Keratinocyte (primary cell): ENCODE data around the gene CCSER1. TPM values are rescaled to one million over a fixed set of nuclear protein-coding genes. Genes with fewer than 3 reads are reported as not detected.
"Not testable (repeated sequence)": the region's sequence is repeated elsewhere in the genome, so short reads cannot be mapped to it uniquely, and the experiment has no call there.

Experiments used
- DNase-seq: peaks from one replicate; pipeline ENCODE4 v3.0.0-alpha.2; 2011; ENCODE audit warnings: low read depth, missing footprints, low spot score
- FAIRE-seq: peaks from 2 replicates; lab custom pipeline; 2011; peaks lifted over from hg19 to GRCh38; lab: Jason Lieb, UNC
- H2AFZ ChIP-seq: 2 replicates; pipeline ENCODE4 v1.6.0; 2012; ENCODE audit warnings: low read length, control low read depth, inconsistent platforms; ENCODE audit not compliant: control insufficient read depth
- H3K27ac ChIP-seq: 2 replicates; pipeline ENCODE4 v1.5.1; 2011; ENCODE audit warnings: low read length; ENCODE audit not compliant: control insufficient read depth, insufficient read depth
- H3K27me3 ChIP-seq: 3 replicates; pipeline ENCODE4 v1.6.0; 2011; ENCODE audit warnings: low read length; ENCODE audit not compliant: control insufficient read depth, insufficient read depth; ENCODE audit errors: extremely low read depth
- H3K36me3 ChIP-seq, 2 experiments: 2 replicates in 1 of 2; 3 replicates in 1 of 2; pipeline ENCODE4 v1.5.1; 2011; ENCODE audit warnings: low read length in 2 of 2, mild to moderate bottlenecking in 1 of 2; ENCODE audit not compliant: control insufficient read depth in 2 of 2, insufficient read depth in 2 of 2; ENCODE audit errors: extremely low read depth in 1 of 2
- H3K4me1 ChIP-seq: 3 replicates; pipeline ENCODE4 v1.5.1; 2011; ENCODE audit warnings: low read length; ENCODE audit not compliant: control insufficient read depth, insufficient read depth; ENCODE audit errors: extremely low read depth
- H3K4me2 ChIP-seq: 3 replicates; pipeline ENCODE4 v1.6.0; 2011; ENCODE audit warnings: low read depth, low read length; ENCODE audit not compliant: control insufficient read depth, insufficient read depth; ENCODE audit errors: extremely low read depth
- H3K4me3 ChIP-seq, 3 experiments: fragments of 200-600 bp in 1 of 3; sonication (generic) in 1 of 3; 2 replicates in 2 of 3; 3 replicates in 1 of 3; pipeline ENCODE4 v1.5.1; 2011 to 2016; ENCODE audit warnings: low read length in 3 of 3, mild to moderate bottlenecking in 3 of 3, control low read depth in 2 of 3, inconsistent platforms in 1 of 3, low read depth in 1 of 3, mixed read lengths in 1 of 3, mixed run types in 1 of 3, moderate library complexity in 1 of 3; ENCODE audit not compliant: control insufficient read depth in 2 of 3, insufficient read depth in 2 of 3; ENCODE audit errors: extremely low read depth in 1 of 3
- H3K79me2 ChIP-seq: 2 replicates; pipeline ENCODE4 v1.6.0; 2012; ENCODE audit warnings: low read length; ENCODE audit not compliant: control insufficient read depth, insufficient read depth
- H3K9ac ChIP-seq: 3 replicates; pipeline ENCODE4 v1.6.0; 2011; ENCODE audit warnings: low read length; ENCODE audit not compliant: control insufficient read depth, insufficient read depth; ENCODE audit errors: extremely low read depth
- H3K9me1 ChIP-seq: 3 replicates; pipeline ENCODE4 v1.6.0; 2011; ENCODE audit warnings: low read length; ENCODE audit not compliant: control insufficient read depth, insufficient read depth; ENCODE audit errors: extremely low read depth
- H3K9me3 ChIP-seq: 2 replicates; pipeline ENCODE4 v1.5.1; 2012; ENCODE audit warnings: low read depth, low read length; ENCODE audit not compliant: control insufficient read depth
- H4K20me1 ChIP-seq: 3 replicates; pipeline ENCODE4 v1.6.0; 2011; ENCODE audit warnings: low read length; ENCODE audit not compliant: control insufficient read depth, insufficient read depth; ENCODE audit errors: extremely low read depth
- CTCF ChIP-seq, 3 experiments: IDR thresholded peaks in 1 of 3; conservative IDR thresholded peaks in 1 of 3; optimal IDR thresholded peaks in 1 of 3; 2 replicates in 2 of 3; 3 replicates in 1 of 3; pipeline versions ENCODE3 to v1.5.1; 2011; ENCODE audit warnings: low read length in 3 of 3, mild to moderate bottlenecking in 3 of 3, moderate library complexity in 2 of 3, control low read depth in 1 of 3, inconsistent platforms in 1 of 3; ENCODE audit not compliant: insufficient read depth in 2 of 3; ENCODE audit errors: extremely low read depth in 1 of 3
- EZH2 ChIP-seq: IDR thresholded peaks from one replicate; pipeline ENCODE4 v1.6.1; 2012; ENCODE audit warnings: inconsistent platforms, mild to moderate bottlenecking, low read length, moderate library complexity
- dilution Hi-C: fragments of 300-500 bp; cut with MboI; formaldehyde crosslinking; loops from one replicate; pipeline ENCODE4 v1.7.0; 2020; ENCODE audit warnings: low sequenced_read_pairs; ENCODE audit not compliant: extremely low pct_ligation_motif_present
- polyA plus RNA-seq, 5 experiments: library from polyadenylated mRNA; depleted of rRNA in 3 of 5; stranded (reverse) in 3 of 5; stranded (forward) in 1 of 5; unstranded in 1 of 5; fragments of >200 nt; gene quantifications; 1 replicate in 1 of 5; 2 replicates in 3 of 5; 3 replicates in 1 of 5; pipeline versions ENCODE4 v1.2.1 to v1.2.3, GENCODE V29; 2011 to 2012; ENCODE audit warnings: missing spikeins in 2 of 5, low read depth in 1 of 5, low replicate concordance in 1 of 5

Gene CCSER1
- polyA plus RNA-seq, 1 donor (not counting 4 experiments of a cell fraction or from before 2014, with no cell fraction given) = 1.2 TPM

GRCh38 chr4:91358621-91359020 lies 1231.4 kb downstream of the CCSER1 start:
- H3K4me3 ChIP-seq, H3K27ac ChIP-seq, H2AFZ ChIP-seq, H3K9me1 ChIP-seq, H4K20me1 ChIP-seq, H3K36me3 ChIP-seq, H3K9me3 ChIP-seq, H3K4me2 ChIP-seq, dilution Hi-C loops, DNase-seq, FAIRE-seq, H3K9ac ChIP-seq, H3K79me2 ChIP-seq, H3K27me3 ChIP-seq, H3K4me1 ChIP-seq: not testable (repeated sequence)

GRCh38 chr4:91359041-91360031 lies 1232.1 kb downstream of the CCSER1 start:
- H4K20me1 ChIP-seq = no peaks in the 10 kb centered on the region
- H3K4me1 ChIP-seq = no peaks in the 10 kb centered on the region
- H3K9me3 ChIP-seq = no peaks in the 10 kb centered on the region
- no peak overlapping the region for H3K4me3 ChIP-seq
- FAIRE-seq = no peak
- H3K27ac ChIP-seq = no peak overlapping the region
- peak overlapping the region; percentile 46 for H2AFZ ChIP-seq
- no peaks in the 10 kb centered on the region for H3K27me3 ChIP-seq
- no peaks in the 10 kb centered on the region for H3K36me3 ChIP-seq
- H3K4me2 ChIP-seq = no peak overlapping the region
- TF ChIP-seq CTCF (optimal IDR thresholded peaks at IDR 0.05 in 1 of 3, IDR thresholded peaks at IDR 0.05 in 1 of 3, conservative IDR thresholded peaks at IDR 0.05 in 1 of 3; ENCODE audit: extremely low read depth in 1 of 3, insufficient read depth in 2 of 3, low read length in 3 of 3) = no peak
- no peak for TF ChIP-seq EZH2
- dilution Hi-C loops = no loop called here
- no peak for DNase-seq
- H3K79me2 ChIP-seq = no peaks in the 10 kb centered on the region
- no peak overlapping the region for H3K9ac ChIP-seq
- no peaks in the 10 kb centered on the region for H3K9me1 ChIP-seq
